ENCODE results near the gene SUMO2. TPM values are rescaled to one million over a fixed set of nuclear protein-coding genes. Genes with fewer than 3 reads are reported as not detected.

SUMO2 gene
- total RNA-seq, 1 donor from 2014 or later = 365 TPM

GRCh38 chr17:75228305-75228704 is 45.5 kb upstream of the SUMO2 start:
- H3K36me3 Mint-ChIP-seq (ENCODE audit: low read depth) = peaks cover 85% of the 10 kb centered on the region
- CTCF ChIA-PET = no interaction called here

DNA sequence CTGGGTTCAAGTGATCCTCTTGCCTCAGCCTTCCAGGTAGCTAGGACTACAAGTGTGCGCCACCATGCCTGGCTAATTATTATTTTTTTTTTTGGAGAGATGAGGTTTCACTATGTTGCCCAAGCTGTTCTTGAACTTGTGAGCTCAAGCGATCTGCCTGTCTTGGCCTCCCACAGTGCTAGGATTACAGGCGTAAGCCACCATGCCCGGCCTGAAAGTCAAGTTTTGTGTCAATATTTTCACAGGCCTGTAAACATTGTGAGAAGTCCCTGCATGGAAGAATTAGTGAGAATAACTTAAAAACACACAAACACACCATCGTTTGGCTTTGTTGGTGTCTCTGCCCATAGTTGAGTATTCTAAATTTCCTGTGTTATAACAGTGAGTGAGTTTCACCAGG is 45.0 kb upstream of the SUMO2 start:
- intact Hi-C loops (cut with micrococcal nuclease) = no loop called here
- ATAC-seq (ENCODE audit: low read depth) = no peak
- no peak for DNase-seq
- Mint-ChIP-seq H3K4me3 (no peak overlapping the region), H3K27me3 (no peaks in the 10 kb centered on the region), H3K4me1 (no peaks in the 10 kb centered on the region), H3K27ac (no peak overlapping the region), H3K36me3 (ENCODE audit: low read depth) (peaks cover 83% of the 10 kb centered on the region), H3K9me3 (no peaks in the 10 kb centered on the region)
- CTCF ChIA-PET = no interaction called here
- POLR2A ChIA-PET = no interaction called here
- TF ChIP-seq CTCF (IDR thresholded peaks at IDR 0.05) = no peak

More at GRCh38 chr17:75228305-75228704, 45.5 kb upstream of the SUMO2 start:
- intact Hi-C loops (cut with micrococcal nuclease) = no loop called here
- H3K27me3 Mint-ChIP-seq = no peaks in the 10 kb centered on the region
- H3K9me3 Mint-ChIP-seq = no peaks in the 10 kb centered on the region
- H3K4me3 Mint-ChIP-seq = no peak overlapping the region
- DNase-seq = no peak
- POLR2A ChIA-PET = no interaction called here
- H3K4me1 Mint-ChIP-seq = no peaks in the 10 kb centered on the region
- no peak for ATAC-seq (ENCODE audit: low read depth)
- TF ChIP-seq CTCF (IDR thresholded peaks at IDR 0.05) = no peak
- H3K27ac Mint-ChIP-seq = no peak overlapping the region

- ATAC-seq (ENCODE audit: low read depth) (no peak), DNase-seq (no peak)
- intact Hi-C loops (cut with micrococcal nuclease) = no loop called here
- CTCF ChIA-PET = interaction anchor here (1.3 kb wide), 1 partner anchor 187 kb away, joined by 3 read pairs; no protein-coding TSS in a partner anchor
- POLR2A ChIA-PET = no interaction called here
- Mint-ChIP-seq H3K4me3 (no peak overlapping the region), H3K27me3 (no peaks in the 10 kb centered on the region), H3K9me3 (no peaks in the 10 kb centered on the region), H3K36me3 (ENCODE audit: low read depth) (peaks cover 68% of the 10 kb centered on the region), H3K27ac (no peak overlapping the region), H3K4me1 (no peaks in the 10 kb centered on the region)
- no peak for TF ChIP-seq CTCF (IDR thresholded peaks at IDR 0.05)
Measured at GRCh38 chr17:75225016-75225415, 42.3 kb upstream of the SUMO2 start.

DNA sequence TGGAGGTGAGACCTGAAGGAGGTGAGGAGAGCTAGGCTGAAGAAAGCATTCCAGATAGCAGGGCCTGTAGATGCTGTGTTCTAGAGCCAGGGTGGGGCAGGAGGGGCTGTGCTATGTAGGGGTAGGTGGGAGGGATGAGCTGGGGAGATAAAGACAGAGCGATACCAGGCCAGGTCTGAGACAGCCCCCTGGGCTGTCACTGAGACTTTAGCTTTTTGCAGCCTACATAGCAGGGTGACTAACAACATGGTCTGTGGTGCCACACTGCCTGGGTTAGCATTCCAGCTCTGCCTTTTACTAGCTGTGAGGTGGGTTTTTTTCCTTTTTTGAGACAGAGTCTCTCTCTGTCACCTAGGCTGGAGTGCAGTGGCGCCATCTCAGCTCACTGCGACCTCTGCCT is 37.1 kb upstream of the SUMO2 start:
- ChIA-PET POLR2A (interaction anchor here (0.6 to 0.9 kb wide), 3 partner anchors 18 to 65 kb away, joined by 3 to 6 read pairs (median 4); no protein-coding TSS in a partner anchor), CTCF (no interaction called here)
- H3K9me3 Mint-ChIP-seq = no peaks in the 10 kb centered on the region
- H3K27me3 Mint-ChIP-seq = no peaks in the 10 kb centered on the region
- H3K4me1 Mint-ChIP-seq = no peaks in the 10 kb centered on the region
- intact Hi-C loops (cut with micrococcal nuclease) = no loop called here
- ATAC-seq (ENCODE audit: low read depth) (no peak), DNase-seq (no peak)
- H3K27ac Mint-ChIP-seq = no peak overlapping the region
- no peak overlapping the region for H3K4me3 Mint-ChIP-seq
- no peak for TF ChIP-seq CTCF (IDR thresholded peaks at IDR 0.05)
- H3K36me3 Mint-ChIP-seq (ENCODE audit: low read depth) = peaks cover 69% of the 10 kb centered on the region

- ATAC-seq (ENCODE audit: low read depth) = no peak
- no peaks in the 10 kb centered on the region for H3K27me3 Mint-ChIP-seq
- no peak overlapping the region for H3K27ac Mint-ChIP-seq
- H3K4me1 Mint-ChIP-seq = no peaks in the 10 kb centered on the region
- no peak for DNase-seq
- ChIA-PET CTCF (no interaction called here), POLR2A (no interaction called here)
- peaks cover 74% of the 10 kb centered on the region for H3K36me3 Mint-ChIP-seq (ENCODE audit: low read depth)
- H3K9me3 Mint-ChIP-seq = no peaks in the 10 kb centered on the region
- intact Hi-C loops (cut with micrococcal nuclease) = loop anchor here (1.0 kb wide), 1 partner anchor 14 kb away; no protein-coding TSS in a partner anchor
- no peak overlapping the region for H3K4me3 Mint-ChIP-seq
- no peak for TF ChIP-seq CTCF (IDR thresholded peaks at IDR 0.05)
Measured at GRCh38 chr17:75218131-75218530, 35.4 kb upstream of the SUMO2 start.

Data from activated B cell treated with CpG ODN at 0.5 μM for 24 hours (primary cell).